DOHH2 (cell line): ENCODE measurements around the gene CHKB.

ENCODE experiments used
- H3F3A ChIP-seq: fragments of 200-600 bp; sonication (generic), shearing (Covaris generic); 2 replicates; pipeline ENCODE4 v1.6.0; 2016; ENCODE audit warnings: antibody characterized with exemption, mild to moderate bottlenecking; ENCODE audit not compliant: control insufficient read depth, insufficient read depth
- H3K27ac ChIP-seq: fragments of 200-600 bp; sonication (generic); 2 replicates; pipeline ENCODE4 v1.5.1; 2014; ENCODE audit warnings: low read depth, mild to moderate bottlenecking, low read length, moderate library complexity
- H3K27me3 ChIP-seq: fragments of 200-600 bp; sonication (generic); 2 replicates; pipeline ENCODE4 v1.6.1; 2014; ENCODE audit warnings: mild to moderate bottlenecking, low read length, mixed read lengths; ENCODE audit not compliant: control insufficient read depth
- H3K36me3 ChIP-seq: fragments of 200-600 bp; sonication (generic); 2 replicates; pipeline ENCODE4 v1.6.1; 2014; ENCODE audit warnings: mild to moderate bottlenecking, low read length, moderate library complexity, mixed read lengths; ENCODE audit not compliant: control insufficient read depth
- H3K4me1 ChIP-seq: fragments of 200-600 bp; sonication (generic); 2 replicates; pipeline ENCODE4 v1.6.1; 2014; ENCODE audit warnings: mild to moderate bottlenecking, low read length, mixed read lengths; ENCODE audit not compliant: control insufficient read depth
- H3K4me2 ChIP-seq: fragments of 200-600 bp; sonication (generic); 2 replicates; pipeline ENCODE4 v1.6.0; 2014; ENCODE audit warnings: mild to moderate bottlenecking, low read length, moderate library complexity
- H3K4me3 ChIP-seq: fragments of 200-600 bp; sonication (generic); 2 replicates; pipeline ENCODE4 v1.5.1; 2014; ENCODE audit warnings: mild to moderate bottlenecking, low read length, mixed read lengths
- H3K79me2 ChIP-seq: fragments of 200-600 bp; sonication (generic); 2 replicates; pipeline ENCODE4 v1.6.1; 2014; ENCODE audit warnings: mild to moderate bottlenecking, low read length, mixed read lengths; ENCODE audit not compliant: control insufficient read depth
- H3K9me2 ChIP-seq: fragments of 200-600 bp; sonication (generic); replicated peaks from 2 replicates; pipeline ENCODE4 v1.6.1; 2014; ENCODE audit warnings: mild to moderate bottlenecking, low read length, mixed read lengths; ENCODE audit not compliant: control insufficient read depth
- H3K9me3 ChIP-seq: fragments of 200-600 bp; sonication (generic); 2 replicates; pipeline ENCODE4 v1.6.1; 2014; ENCODE audit warnings: antibody characterized with exemption, low read length, mixed read lengths; ENCODE audit not compliant: control insufficient read depth, insufficient read depth
- H4K20me1 ChIP-seq: fragments of 200-600 bp; sonication (generic); 2 replicates; pipeline ENCODE4 v1.6.0; 2014; ENCODE audit warnings: low read depth, mild to moderate bottlenecking, antibody characterized with exemption, low read length, moderate library complexity; ENCODE audit not compliant: control insufficient read depth, insufficient read depth
- EZH2phosphoT487 ChIP-seq: fragments of 200-600 bp; sonication (generic); IDR thresholded peaks from 2 replicates; pipeline ENCODE4 v1.6.1; 2017; ENCODE audit warnings: borderline replicate concordance, mild to moderate bottlenecking, antibody characterized with exemption, low read length, moderate library complexity, mixed read lengths
- TF ChIP-seq, protein P1 (sequence below): fragments of 200-600 bp; sonication (generic); IDR thresholded peaks from one replicate; pipeline ENCODE4 v1.5.1; 2014; ENCODE audit warnings: antibody characterized with exemption, mild to moderate bottlenecking, low read depth, low read length; ENCODE audit not compliant: poor library complexity, severe bottlenecking

The CHKB gene

DNA sequence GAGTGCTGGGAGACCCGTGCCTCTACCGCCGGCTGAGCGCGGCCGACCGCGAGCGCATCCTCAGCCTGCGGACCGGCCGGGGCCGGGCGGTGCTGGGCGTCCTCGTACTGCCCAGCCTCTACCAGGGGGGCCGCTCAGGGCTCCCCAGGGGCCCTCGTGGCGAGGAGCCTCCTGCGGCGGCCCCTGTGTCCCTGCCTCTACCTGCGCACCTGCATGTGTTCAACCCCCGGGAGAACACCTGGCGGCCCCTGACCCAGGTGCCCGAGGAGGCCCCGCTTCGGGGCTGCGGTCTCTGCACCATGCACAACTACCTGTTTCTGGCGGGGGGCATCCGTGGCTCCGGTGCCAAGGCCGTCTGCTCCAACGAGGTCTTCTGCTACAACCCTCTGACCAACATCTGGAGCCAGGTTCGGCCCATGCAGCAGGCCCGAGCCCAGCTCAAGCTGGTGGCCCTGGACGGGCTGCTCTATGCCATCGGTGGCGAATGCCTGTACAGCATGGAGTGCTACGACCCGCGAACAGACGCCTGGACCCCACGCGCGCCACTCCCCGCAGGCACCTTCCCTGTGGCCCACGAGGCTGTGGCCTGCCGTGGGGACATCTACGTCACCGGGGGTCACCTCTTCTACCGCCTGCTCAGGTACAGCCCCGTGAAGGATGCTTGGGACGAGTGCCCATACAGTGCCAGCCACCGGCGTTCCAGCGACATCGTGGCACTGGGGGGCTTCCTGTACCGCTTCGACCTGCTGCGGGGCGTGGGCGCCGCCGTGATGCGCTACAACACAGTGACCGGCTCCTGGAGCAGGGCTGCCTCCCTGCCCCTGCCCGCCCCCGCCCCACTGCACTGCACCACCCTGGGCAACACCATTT, 33.5 kb downstream of the CHKB start:
- Histone ChIP-seq H3K27ac (peak overlapping the region; percentile 31), H3F3A (peaks cover 10% of the 10 kb centered on the region; the same call in 1 of the 2 replicates), H3K4me1 (peaks cover 32% of the 10 kb centered on the region), H4K20me1 (no peaks in the 10 kb centered on the region), H3K4me2 (peak overlapping the region; percentile 92), H3K4me3 (peak overlapping the region; percentile 76), H3K79me2 (no peaks in the 10 kb centered on the region), H3K9me3 (no peaks in the 10 kb centered on the region), H3K9me2 (no peaks in the 10 kb centered on the region), H3K36me3 (no peaks in the 10 kb centered on the region), H3K27me3 (no peaks in the 10 kb centered on the region)
- TF ChIP-seq, protein P1, sequence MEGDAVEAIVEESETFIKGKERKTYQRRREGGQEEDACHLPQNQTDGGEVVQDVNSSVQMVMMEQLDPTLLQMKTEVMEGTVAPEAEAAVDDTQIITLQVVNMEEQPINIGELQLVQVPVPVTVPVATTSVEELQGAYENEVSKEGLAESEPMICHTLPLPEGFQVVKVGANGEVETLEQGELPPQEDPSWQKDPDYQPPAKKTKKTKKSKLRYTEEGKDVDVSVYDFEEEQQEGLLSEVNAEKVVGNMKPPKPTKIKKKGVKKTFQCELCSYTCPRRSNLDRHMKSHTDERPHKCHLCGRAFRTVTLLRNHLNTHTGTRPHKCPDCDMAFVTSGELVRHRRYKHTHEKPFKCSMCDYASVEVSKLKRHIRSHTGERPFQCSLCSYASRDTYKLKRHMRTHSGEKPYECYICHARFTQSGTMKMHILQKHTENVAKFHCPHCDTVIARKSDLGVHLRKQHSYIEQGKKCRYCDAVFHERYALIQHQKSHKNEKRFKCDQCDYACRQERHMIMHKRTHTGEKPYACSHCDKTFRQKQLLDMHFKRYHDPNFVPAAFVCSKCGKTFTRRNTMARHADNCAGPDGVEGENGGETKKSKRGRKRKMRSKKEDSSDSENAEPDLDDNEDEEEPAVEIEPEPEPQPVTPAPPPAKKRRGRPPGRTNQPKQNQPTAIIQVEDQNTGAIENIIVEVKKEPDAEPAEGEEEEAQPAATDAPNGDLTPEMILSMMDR: no peak
- no peak for TF ChIP-seq EZH2phosphoT487

GRCh38 chr22:50548040-50548920, 34.4 kb downstream of the CHKB start:
- Histone ChIP-seq H3K79me2 (no peaks in the 10 kb centered on the region), H3K27me3 (no peaks in the 10 kb centered on the region), H3K4me1 (peaks cover 39% of the 10 kb centered on the region), H3K4me3 (peak overlapping the region; percentile 76), H4K20me1 (no peaks in the 10 kb centered on the region), H3K9me2 (no peaks in the 10 kb centered on the region), H3K9me3 (no peaks in the 10 kb centered on the region), H3F3A (peaks cover 10% of the 10 kb centered on the region; the same call in 1 of the 2 replicates), H3K27ac (peak overlapping the region; percentile 31), H3K36me3 (no peaks in the 10 kb centered on the region), H3K4me2 (peak overlapping the region; percentile 92)
- no peak for TF ChIP-seq EZH2phosphoT487
- TF ChIP-seq, protein P1: peak; percentile 55

DNA sequence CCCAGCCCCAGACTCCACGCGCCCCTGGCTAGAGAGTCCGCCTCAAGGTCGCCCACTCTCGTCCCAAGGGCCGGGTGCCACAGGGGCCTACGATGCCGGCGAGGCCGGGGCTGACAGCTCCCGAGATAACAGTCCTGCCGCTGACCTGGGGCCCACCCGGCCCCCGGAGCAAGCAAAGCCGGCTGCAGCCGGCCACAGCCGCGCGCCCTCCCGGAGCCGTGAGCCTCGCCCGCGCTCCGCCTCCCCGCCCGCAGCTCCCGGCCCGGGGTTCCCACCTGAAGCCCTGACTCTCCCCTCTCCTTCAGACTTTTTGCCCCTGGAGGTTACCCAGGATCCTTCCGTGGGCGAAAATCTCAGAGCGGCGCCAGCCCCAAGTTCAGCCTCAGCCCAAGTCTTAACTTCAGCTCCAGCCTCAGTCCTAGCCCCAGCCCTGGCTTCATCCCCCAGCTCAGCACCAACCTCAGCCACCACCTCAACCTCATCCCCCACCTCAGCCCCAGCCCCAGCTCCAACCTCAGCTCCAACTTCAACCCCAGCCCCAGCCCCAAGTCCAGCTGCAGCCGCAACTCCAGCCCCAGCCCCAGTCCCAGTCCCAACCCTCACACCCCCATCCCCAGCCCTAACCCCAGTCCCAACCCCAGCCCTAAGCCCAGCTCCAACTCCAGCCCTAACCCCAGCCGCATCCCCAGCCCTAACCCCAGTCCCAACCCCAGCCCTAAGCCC, 35.2 kb downstream of the CHKB start:
- no peaks in the 10 kb centered on the region for H3K9me3 ChIP-seq
- H3K4me3 ChIP-seq: no peak overlapping the region
- no peak overlapping the region for H3K4me2 ChIP-seq
- no peak overlapping the region for H3K27ac ChIP-seq
- H3K27me3 ChIP-seq: no peaks in the 10 kb centered on the region
- H3K79me2 ChIP-seq: no peaks in the 10 kb centered on the region
- no peaks in the 10 kb centered on the region for H4K20me1 ChIP-seq
- H3F3A ChIP-seq: peaks cover 14% of the 10 kb centered on the region
- H3K9me2 ChIP-seq: no peaks in the 10 kb centered on the region
- peaks cover 43% of the 10 kb centered on the region for H3K4me1 ChIP-seq
- TF ChIP-seq EZH2phosphoT487: no peak
- TF ChIP-seq, protein P1: no peak
- H3K36me3 ChIP-seq: no peaks in the 10 kb centered on the region
